Measurements from ENCODE around the gene BHLHE41.

Gene BHLHE41

DNA sequence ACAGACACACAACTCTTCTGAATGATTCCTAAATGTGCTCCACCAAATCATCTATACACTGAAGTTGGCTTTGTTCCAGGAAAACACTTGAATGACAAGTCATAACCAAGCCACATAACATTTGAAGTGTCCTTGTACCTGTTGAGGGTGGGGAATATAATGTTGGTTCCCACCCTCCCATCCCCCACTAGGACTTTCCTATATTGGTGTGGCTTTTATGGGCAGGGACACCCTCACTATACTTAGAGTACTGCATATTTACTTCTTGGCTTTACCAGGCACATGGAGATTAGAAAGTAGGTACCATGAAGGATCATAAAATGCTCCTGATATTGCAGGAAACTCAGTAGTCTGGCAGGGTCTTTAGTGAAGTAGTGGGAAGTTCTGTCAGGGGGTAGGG lies 9.7 kb upstream of the BHLHE41 start:
- DNase-seq (ENCODE audit: low read depth): no peak

DNA sequence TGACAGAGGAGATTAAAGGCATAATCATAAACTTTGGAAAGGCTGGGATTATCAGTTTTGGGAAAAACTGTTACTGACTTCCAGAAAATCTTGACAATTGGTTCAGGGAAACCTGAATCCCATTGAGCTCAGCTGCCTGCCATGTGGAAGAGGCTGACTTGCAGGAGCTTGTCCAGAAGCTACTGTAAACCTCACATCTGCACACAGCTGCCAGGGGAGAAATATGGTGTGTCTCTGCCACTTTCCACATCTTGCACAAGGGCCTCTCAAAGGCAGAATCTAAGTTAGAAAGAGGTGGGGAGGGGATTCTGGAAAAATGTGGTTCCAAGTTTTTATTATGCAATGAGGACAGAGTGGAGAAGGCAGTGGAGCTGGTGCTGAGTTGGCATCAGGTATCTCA lies 8.7 kb upstream of the BHLHE41 start:
- no peak for DNase-seq (ENCODE audit: low read depth)

DNA sequence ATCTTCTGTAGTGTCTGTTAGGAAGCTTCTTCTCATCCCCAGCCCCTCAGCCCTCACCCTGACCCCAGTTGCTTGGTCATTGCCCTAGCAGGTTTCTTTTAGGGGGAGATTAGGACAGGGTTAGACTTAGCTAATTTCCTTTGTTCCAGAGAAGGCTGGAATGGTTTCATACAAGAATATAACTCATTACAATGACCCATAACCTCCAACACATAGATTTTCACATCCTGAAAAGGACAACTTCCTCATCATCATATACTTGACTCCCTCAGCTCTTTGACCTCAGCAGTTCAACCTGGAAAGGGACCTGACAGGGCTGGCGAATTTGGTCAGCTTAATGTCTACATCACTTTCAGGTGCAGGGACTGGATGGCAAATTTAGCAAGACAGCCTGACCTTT lies 8.0 kb upstream of the BHLHE41 start:
- DNase-seq (ENCODE audit: low read depth): no peak

DNA sequence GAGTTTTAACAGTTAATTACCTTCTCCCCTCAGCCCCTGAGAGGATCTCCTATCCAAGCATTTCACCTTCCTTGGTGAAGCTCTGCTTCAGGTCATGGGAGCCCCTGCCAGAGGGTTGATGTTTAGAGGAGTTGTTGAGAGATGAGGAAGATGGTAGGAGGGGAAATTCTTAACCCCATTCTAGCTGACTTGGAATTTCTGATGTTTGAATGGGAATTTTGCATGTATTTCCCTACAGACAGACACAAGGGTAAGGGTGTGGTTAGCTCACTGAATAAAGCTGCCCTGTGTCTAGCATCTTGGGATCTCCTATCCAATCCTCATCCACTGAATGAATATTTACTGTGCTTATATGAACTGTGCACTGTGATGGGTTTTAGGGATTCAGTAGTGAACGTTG lies 7.1 kb upstream of the BHLHE41 start:
- no peak for DNase-seq (ENCODE audit: low read depth)

DNA sequence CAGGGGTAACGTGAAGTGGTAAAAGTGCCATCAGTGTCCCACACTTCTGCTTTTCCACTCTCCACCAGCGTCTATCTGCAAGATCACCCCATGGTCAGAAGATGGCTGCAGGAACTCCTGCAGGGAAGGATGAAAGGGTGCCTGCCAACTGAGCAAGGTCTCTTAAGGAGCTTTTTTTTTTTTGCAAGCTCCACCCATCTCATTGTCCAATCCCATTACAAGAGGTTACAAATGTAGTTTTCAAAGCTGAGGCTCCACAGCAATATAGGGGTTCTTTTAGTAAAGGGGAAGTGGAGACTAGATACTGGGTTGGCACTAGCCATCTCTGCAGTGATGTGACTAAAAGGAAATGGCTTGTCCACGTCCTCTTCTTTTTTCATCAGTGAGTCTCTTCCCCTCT lies 5.9 kb upstream of the BHLHE41 start:
- DNase-seq (ENCODE audit: low read depth): no peak

DNA sequence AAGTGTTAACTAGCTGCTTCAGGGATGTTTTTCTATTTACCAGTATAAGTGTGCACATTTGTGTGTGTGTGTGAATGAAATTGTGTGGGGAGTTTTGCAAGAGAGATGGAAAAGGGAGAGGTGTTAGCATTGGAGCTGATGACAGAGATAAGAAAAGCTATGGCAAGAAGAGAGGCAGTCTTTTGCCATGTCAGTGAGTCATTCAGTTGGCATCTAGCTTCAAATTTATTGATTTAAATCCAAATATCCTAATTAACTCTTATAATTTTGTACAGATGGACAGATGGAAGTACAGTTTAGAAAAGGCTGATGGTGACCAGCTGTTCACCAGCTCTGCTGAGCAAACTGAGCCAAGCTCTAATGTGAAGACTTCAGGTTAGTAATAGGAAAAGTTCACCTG lies 3.3 kb upstream of the BHLHE41 start:
- no peak for DNase-seq (ENCODE audit: low read depth)

DNA sequence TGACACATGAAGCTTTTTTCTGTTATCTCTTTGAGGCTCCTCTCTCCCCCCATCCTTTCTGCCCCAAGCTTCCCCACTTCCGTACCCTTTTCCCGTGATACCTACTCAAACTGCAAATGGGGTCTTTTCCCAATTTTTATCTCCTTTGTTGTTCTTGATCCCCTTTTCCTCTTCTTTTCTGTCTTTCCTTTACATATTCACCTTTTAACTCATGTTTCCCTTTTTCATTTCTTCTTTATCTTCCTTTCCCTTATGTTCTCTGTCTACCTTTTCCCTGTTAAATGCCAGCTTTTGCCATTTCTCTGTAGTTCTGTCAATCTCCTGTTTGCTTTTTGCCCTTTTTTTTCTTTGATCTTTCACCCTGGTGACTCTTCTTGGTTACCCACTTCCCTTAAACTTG lies 2.6 kb upstream of the BHLHE41 start:
- DNase-seq (ENCODE audit: low read depth): no peak

DNA sequence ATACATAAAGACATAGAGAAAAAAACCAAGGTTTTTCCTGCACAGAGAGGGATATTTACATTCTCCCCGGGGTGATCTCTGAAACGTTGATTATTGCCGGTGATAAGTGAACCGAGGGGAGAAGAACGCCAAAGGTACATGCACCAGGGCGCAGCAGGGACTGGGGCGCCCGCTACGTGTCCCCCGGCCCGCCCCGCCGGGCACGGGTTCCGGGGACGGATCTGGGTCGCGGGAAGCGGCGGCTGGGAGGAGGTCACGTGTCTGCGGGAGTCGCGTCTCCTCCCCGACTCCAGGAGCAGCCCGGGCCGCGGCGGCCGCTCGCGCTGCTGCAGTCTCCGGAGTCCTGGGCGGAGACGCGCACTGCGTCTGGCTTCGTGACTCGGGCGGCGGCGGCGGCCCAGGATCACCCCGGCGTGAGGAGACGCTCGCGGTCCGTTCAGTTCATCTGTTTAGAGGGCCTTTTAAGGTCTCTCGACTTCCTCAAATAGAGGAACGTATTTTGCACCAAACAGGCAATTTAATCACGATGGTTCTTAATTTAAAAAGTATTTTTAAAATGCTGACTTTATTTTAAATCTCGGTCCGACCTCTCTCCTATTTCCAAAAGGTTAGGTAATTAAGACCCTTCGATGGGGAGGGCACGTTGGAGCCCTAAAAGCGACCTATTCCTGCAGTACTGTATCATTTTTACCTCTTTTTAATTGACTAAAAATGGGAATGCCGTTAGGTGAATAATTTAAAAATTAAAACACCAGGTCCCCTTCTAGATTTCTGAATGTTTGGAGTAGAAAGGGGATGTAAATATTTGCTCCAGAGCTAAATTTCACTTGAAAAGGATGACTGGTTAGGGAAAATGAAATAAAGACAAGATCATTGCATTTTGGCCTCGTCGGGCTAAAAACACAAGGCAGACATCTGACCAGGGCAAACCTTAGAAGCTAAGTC lies 1.8 kb upstream of the BHLHE41 start:
- DNase-seq (ENCODE audit: low read depth): no peak

DNA sequence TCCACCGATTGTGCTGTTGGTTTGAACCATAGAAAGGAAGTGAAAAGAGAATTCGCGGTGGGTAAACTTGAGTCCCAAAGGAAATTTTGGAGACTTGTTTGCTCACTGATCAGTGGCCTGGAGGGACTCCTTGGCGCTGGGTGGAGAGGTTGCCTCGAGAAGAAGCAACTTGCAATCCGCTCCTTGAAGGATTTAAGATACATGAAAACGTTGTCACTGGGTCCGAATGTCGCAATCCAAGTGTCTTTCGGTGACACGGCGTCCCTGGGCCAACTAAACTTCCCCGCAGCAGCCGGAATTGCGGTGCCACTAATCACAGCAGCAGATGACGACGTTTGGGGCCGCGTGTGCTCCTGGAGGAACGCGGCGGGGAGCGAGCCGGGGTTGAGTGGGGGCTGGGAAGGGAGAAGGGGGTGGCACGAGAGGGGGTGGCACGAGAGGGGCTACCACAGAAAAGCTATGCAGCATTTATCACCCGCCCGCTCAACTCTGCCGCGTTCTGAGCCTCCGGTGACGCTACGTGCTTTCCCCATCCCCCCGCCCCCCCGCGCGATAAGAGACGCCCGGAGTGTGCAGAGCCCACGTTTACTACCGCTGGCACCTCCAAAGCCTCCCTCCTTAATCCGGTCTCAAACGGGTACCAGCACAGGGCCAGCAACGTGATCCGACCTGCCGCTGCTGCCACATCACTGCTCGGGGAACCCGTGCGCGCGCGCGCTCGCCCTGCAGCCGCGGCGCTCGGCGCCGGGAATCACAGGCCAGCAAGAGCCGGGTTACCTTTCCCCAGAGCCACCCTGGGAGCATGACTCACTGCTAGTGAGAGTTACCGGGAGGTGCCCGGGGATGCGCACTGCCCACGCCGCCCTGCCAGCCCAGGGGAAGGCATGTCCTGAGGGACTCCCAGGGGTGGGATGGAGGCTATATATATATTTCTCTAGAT lies 833 bp upstream of the BHLHE41 start:
- no peak for DNase-seq (ENCODE audit: low read depth)

DNA sequence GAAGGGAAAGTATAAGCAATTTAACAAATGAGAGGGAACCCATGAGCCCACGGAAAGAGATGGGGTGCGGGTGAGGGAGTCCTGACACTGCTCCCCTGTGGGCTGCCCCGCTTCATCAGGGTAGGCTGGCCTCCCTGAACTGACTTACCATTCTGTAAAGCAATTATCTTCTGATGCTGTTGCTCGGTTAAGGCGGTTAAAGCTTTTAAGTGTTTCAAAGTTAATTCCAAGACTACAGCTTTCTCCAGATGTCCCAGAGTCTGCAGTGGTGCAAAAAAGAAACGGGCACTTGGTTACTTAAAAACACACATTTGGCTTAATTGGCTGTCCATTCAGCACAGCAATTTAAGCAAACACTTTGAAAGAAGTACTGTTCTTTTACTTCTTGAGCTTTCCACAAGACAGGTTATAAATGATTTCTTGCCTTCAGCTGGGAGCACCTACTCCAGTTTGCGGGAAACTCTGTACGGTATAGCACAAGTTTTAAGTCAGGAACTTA lies 1.3 kb downstream of the BHLHE41 start:
- no peak for DNase-seq (ENCODE audit: low read depth)

DNA sequence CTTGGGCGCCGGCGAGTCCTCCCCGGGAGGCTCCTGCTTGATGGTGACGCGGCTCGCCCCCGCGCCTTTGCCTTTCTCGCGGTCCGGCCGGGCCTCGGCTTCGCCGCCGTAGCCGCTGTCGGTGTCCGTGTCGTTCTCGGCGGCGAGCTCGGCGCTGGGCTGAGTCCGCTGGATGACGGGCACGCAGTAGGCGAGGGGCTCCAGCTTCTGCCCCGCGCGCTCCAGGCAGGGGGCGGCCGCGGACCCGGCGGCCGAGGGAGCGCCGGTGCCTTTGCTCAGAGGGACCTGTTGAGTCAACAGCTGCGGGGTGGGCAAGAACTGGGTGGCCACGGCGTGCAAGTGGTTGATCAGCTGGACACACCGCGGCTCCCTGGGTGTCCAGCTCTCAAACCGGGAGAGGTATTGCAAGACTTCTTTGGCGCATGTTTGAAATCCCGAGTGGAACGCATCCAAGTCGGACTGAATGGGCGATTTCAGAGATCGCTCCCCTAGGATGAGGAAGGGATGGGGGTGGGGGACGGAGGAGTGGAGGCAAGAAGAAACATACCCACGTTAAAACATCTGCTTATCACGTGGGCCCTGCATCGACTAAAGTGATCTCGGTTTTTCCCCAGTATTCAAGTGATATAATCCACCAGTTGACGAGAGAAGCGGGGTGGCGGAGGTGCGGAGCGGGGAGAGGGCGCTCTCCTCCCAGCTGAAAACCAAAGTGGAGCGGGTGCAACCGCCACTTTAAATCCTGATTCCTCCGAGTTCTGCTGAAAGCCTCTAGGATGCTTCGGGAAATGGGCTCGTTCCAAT lies 2.0 kb downstream of the BHLHE41 start:
- DNase-seq (ENCODE audit: low read depth): no peak

DNA sequence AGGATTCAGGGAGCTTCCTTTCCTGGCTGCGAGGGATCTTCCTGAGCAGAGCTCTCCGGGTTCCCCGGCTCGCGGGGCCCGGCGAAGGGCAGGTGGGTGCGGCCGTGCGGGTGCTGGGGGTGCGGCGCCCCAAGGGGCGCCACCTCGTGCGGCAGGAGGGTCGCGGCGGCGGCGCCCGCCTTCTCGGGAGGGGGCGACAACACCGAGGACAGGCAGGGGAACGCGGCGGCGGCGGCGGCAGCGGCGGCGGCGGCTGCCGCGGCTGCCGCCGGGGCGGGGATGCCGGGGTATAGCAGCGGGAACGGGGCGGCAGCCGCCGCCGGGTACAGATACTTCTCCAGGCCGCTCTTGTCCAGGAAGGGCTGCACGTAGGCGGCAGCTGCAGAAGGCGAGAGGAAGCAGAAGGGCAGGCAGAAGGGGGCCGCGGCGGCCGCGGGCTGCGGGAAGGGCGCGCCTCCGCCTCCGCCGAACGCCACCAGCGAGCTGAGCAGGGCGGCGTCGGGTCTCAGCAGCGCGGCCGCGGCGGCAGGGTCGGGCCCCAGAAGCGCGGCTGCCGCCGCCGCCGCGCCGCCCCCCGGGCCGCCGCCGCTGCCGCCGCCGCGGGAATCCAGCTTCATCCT lies 2.7 kb downstream of the BHLHE41 start:
- DNase-seq (ENCODE audit: low read depth): no peak

DNA sequence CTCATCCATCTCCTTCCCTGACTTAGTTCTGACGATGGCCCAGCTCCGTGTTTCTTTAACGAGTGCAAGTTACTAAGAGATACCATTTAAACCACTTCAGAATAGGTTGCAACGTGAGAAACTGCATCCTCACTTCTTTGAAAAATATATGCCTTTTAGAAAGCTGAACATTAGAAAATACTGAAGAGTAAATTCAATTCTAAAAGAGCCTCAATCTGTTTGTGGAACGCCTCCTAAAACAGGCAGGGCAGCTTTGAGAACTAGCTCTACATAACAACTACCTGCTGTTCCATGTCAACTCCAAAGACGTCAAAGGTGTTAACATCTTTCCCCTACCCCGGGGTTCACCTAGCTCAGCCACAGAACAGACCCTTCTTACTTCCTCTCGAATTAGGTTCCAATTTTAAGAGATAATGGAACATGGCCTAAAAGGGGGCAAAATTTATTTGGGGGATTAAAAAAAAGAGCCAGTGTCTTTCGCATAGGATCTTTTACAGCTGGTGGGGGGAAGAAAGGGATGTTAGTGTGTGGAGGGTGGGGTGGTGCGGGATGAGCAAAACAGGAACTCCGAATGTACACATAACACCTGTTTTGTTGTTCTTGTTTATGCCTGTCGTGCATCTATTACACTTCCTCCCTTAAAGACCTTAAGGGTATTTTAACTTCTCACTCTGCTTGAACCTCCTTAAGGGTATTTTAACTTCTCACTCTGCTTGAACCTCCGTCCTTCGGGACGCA lies 3.3 kb downstream of the BHLHE41 start:
- DNase-seq (ENCODE audit: low read depth): no peak

DNA sequence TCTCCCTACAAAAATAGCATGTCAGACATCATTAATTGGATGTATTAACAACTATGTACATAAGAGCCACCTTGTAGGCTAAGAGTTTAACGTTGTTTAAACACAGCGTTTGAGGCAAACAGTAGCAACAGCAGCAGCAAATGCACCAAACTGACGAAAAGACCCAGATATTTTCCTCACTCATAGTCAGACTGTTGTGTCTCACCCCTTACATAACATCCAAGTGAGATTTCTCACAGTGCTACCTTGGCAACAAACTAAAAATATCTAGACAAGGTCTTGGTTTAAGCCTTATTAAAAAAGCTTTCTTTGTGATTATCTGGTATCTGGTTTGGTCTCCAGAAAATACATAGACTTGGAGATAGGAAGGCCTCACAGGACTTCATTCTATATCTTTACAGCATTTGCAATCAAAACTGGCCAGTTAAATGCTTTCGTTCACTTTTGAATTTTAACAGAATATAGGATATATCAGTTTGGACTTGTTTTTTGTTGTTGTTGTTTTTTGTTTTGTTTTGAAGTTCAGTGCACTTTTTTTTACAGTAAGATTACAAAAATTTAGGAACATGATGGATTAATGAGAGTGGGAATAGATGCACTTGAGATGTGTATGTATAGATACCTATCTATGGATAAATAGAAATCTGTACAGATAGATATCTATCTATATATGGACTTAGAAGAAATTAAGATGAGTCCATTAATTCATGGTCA lies 4.1 kb downstream of the BHLHE41 start:
- DNase-seq (ENCODE audit: low read depth): no peak

DNA sequence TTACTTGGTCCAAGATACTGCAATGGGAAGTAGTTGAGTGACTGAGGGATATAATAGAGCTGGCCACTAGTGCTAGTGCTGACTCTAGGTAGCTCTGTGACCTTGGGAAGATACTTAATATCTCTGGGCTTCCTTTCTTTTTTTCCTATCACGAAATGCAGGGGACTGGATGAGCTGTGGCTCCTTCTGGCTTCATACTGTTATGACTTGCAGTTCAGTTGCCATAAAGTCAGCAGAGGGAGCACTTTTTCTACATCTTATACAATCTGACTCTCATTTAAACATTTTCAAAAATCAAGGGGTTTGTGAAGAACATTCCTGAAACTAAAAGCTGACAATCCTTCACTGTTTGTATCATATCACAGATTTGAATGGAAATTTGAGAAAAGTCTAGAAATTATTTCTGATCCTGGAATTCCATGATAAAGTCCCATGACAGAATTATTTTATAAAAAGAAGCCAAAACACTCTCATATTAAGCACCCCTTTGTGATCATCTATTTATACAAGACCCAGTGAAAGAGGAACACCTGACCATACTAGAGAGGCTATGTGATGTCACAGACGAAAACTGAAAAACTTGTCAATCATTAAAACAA lies 5.3 kb downstream of the BHLHE41 start:
- DNase-seq (ENCODE audit: low read depth): no peak

DNA sequence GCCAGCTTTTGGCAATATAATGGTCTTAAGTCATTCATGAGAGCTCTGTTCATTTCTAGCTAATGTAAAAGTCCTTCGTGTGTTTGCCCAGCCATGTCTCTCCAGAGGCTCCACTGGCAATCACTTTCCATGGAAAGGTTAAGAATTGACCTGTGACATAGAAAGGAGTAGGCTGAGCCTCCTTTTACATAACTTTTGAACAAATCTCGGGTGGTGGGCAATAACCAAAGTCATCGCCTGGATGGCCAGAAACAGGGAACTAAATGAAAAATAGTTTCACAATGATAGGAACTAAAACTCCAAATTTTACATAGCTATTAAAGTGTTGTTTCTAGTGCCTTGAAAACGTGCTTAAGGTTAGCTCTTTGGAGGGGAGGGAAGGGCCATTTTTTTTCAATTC lies 6.5 kb downstream of the BHLHE41 start:
- no peak for DNase-seq (ENCODE audit: low read depth)

DNA sequence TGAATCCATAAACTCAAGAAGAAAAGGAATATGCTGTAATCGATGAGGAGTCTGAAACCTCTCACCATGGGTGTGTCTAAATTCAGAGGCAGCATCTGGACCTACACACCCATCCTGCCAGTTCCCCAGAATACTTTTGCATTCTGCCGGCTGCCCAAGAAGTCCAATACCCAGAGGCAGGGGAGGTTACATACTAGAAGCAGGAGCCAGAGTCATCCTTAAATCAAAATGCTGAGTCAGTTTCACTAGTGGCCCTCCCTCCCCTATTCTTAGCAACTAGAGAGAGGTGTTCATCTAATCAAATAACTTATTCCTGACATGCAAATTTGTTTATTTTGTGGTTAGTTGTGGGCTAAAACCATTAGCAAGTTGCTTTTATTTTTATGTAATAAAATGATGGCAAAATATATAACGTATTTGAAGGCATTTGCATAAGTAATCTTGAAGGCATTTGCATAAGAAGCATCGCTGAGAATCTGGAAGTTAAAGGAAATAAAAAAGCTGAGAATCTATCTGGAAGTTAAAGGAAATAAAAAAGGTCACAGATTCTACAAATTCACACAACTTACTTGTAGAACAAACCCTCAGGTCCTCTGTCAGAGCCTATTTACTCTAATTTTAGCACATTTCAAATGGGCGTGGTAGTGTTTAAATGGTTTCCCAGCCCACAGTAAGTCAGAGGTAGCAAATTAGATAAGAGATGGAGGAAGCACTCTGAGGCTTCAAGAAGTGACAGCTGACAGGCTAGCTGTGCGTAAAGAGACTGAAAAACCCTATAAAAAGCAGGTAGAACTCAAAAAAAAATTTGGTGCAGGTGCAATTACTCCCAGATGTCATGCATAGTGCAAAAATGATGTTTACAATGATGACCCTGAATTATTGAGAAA lies 7.8 kb downstream of the BHLHE41 start:
- DNase-seq (ENCODE audit: low read depth): no peak

DNA sequence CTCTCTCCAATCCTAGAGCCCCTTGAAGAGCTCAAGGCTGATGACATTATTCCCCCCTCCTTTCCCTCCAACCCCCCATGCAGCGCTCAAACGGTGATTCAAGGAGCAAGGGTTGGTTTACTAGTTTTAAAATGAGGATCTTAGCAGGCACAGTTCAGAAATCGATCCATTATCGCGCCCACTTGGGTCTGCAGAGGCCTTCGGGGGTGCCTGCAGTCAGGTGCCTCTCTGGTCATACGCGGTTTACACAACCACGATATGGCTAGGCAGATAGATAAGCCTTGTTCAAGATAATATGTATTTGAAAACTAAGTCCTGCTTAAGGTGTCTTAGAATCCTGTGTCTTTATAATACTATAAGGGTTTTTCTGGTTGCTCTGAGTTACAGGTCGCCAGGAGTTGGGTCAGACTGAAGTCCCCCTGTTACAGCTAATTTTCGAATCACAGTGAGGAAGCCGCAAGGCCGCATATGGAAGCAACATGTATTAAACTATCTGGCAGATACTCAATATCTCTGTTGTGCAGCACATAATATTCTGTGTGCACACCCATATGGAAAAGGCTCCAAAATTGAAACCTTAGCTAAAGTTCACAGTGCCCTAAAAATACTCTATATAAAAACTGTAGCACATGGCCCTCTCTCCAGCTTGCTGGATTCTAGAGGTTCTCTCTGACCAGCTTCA lies 10.0 kb downstream of the BHLHE41 start:
- DNase-seq (ENCODE audit: low read depth): no peak

Measured in stimulated activated CD8-positive, alpha-beta memory T cell treated with anti-CD3 and anti-CD28 coated beads, Interleukin-7, amount 100 ng/mL, for 24 hours (primary cell).